Measurements from ENCODE around the gene EDAR.

EDAR gene

GRCh38 chr2:108938077-108938710 lies 50.8 kb downstream of the EDAR start:
- no peak for DNase-seq

GRCh38 chr2:108937367-108938017 lies 51.5 kb downstream of the EDAR start:
- DNase-seq = no peak

- no peak for DNase-seq
Observed at GRCh38 chr2:108936866-108937265, 52.2 kb downstream of the EDAR start.

DNA sequence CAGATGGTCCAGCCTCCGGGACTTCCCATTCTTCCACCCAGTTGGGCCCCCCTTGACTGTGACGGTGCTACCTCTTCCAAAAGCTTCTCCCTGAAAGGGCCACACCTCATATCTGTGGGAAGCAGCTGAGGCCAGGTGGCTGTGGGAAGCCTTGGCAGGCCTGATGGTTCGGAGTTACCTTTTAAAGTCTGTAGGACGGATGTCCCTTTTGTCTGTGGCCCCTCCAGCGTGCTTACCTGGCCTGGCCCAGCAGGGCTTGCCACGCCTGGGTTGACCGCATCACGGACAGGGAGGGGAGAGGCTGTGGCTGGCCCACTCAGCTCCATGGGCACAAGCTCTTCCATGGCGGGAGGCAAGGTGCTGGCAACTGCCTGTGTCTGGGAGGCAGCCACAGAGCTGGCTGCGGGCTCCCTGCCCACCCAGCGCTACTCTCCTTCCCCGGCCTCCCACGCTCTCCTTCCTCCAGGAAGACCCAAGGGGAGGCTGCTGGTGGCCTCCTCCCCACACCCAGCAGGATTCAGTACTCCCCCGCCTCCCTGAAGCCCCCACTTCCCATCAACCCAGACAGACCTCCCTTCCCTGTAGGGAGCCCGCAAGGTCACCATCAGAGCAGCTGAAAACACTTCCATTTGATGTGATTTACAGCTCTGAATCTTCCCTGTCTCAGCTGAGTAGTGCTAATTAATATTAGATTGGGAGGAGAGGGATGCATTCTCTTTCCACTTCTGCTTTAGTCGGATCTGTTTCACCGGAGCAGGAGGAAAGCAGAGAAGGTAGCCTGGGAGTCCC lies 52.8 kb downstream of the EDAR start:
- no peak for DNase-seq

- peak; percentile 45 for DNase-seq
Observed at GRCh38 chr2:108935271-108935741, 53.7 kb downstream of the EDAR start.

DNA sequence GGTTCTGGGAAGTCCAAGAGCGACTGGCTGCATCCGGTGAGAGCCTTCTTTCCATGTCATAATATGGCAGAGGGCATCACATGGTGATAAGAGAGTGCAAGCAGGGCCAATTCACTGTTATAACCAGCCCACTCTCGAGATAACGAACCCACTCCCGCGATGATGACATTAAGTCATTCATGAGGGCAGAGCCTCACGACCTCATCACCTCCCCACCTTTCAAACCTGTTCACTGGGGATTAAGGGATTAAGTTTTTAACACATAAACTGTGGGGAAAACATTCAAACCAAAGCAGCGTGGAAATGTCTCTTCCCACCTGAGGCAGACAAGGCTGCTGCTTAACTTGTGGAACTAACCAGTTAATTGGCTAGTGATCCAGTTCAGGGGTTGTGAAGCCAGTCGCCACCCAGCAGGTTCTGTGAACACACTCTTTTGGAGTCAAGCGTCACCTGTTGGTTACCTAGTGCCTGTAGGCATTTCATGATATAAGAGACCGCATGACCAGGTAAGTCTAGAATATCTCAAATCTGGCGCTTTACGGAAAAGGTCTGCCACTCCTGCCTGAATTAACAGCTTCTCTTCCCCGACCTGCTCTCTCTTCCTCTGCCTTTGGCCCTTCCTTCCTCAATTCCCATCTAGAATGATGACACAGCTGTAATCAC lies 54.3 kb downstream of the EDAR start:
- no peak for DNase-seq

- DNase-seq = no peak
Observed at GRCh38 chr2:108934151-108934550, 54.9 kb downstream of the EDAR start.

- DNase-seq = peak; percentile 93
Observed at GRCh38 chr2:108933691-108934117, 55.3 kb downstream of the EDAR start.

- DNase-seq = no peak
Observed at GRCh38 chr2:108932736-108933332, 56.2 kb downstream of the EDAR start.

- DNase-seq = no peak
Observed at GRCh38 chr2:108931372-108931771, 57.6 kb downstream of the EDAR start.

DNA sequence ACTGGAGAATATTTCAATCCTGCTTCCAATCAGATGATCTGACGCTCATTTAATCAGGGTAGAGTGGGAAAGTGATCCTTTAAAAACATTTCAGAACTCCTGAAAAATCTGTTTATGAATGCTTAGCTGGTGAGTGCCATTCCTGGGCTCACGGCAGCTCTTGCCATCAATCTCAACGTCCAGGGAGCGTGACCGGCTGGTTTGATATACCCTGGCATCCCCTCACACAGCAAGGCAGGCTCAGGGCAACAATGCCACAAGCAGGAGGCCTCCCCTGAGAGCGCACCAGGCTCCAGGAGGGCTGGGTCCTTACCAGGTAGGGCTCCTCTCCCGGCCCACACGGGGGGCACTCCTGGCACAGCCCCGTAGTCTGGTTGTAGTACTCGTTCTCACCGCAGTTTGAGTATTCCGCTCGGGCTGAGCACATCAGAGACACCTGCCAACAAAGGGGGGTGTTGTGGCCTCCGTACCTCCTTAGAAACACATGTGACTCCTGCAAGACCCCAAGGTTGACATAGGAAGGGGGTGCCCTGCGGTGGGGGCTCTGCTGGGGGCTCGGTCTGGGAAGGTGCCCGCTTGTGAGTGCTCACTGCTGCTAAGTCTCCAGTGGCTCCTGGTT lies 59.1 kb downstream of the EDAR start:
- DNase-seq = no peak

DNA sequence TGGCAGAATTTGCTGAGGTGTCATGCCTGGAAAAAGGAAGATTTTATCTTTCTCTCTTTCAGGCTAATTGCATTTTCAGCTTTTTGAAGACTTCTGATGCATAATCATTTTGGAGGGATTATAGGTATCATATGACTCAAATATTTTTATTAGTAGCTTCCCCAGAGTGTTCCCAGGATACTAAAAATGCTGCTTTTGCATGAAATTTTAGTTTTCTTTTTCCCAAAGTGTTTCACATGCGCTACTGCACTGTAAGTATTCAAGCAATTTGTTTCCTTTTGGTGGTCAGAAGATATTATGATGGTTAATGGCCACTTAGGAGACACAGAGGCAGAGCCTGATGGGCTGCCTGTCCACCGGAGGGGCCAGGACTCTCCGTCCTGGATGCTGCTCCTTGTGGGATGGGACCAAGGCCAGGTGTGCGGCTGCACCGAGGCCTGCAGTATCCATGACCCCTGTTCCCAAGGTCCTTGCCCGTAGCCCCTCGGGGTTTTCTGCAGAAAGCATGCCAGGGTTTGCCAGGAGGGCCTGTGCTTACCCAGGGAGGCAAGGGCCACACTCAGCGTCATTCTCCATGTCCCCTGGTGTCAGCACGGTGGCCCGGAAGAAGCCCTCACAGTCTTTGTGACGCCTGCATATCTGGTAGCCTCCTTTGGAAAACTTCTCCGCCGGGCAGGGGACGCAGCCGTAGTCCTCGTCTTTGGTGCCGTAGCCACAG lies 60.2 kb downstream of the EDAR start:
- no peak for DNase-seq

DNA sequence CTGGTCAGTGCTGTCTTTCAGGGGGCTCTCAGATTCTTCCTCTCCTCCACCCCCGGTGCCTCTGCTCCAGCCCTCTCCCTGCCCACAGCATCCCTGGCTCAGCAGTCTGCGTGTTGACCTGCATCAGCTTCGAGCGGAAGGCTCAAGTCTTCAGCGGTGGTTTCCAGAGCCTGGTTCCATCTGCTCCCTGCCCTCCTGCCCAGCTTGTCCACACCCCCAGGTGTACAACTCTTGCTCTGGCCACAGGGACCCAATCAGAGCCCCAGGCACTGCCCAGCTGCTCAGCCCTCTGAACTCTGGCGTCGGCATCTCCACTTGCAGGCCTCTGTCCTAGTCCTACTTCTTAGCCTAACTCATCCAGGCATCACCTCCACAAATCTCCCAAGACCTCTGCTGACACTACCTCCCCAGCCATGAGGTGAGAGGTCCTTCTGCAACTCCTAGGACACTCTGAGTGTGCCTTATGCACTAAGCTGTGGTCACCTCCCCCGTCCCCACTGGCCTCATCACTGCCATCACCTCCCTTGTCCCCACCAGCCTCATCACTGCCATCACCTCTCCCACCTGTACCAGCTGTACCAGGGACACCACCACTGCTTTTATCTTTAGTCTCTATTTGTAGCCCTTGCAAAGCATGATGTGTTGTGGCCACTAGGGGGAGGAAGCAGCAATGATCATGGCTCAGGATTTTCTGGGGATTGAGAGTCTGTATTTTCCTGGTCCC lies 60.9 kb downstream of the EDAR start:
- DNase-seq = peak; percentile 7

GRCh38 chr2:108927405-108927804 lies 61.6 kb downstream of the EDAR start:
- DNase-seq = no peak

GRCh38 chr2:108926561-108927380 lies 62.2 kb downstream of the EDAR start:
- no peak for DNase-seq

GRCh38 chr2:108925735-108926134 lies 63.3 kb downstream of the EDAR start:
- no peak for DNase-seq

GRCh38 chr2:108925286-108925685 lies 63.7 kb downstream of the EDAR start:
- no peak for DNase-seq

GRCh38 chr2:108924580-108925251 lies 64.3 kb downstream of the EDAR start:
- DNase-seq = no peak
